ENCODE measurements around the gene NCK2.

NCK2 gene

GRCh38 chr2:105779394-105779793, 34.7 kb downstream of the NCK2 start:
- DNase-seq, result no peak

- no peak for DNase-seq
These were observed 35.9 kb downstream of the NCK2 start for GRCh38 chr2:105780606-105781005.

GRCh38 chr2:105781274-105781978, 36.7 kb downstream of the NCK2 start:
- no peak for DNase-seq

GRCh38 chr2:105782123-105782522, 37.4 kb downstream of the NCK2 start:
- DNase-seq, result no peak

- DNase-seq, result no peak
These were observed 37.9 kb downstream of the NCK2 start for GRCh38 chr2:105782646-105783045.

GRCh38 chr2:105783151-105783738, 38.5 kb downstream of the NCK2 start:
- DNase-seq, result no peak

GRCh38 chr2:105783972-105784371, 39.3 kb downstream of the NCK2 start:
- no peak for DNase-seq

GRCh38 chr2:105784589-105784988, 39.9 kb downstream of the NCK2 start:
- no peak for DNase-seq

- DNase-seq, result no peak
These were observed 40.6 kb downstream of the NCK2 start for GRCh38 chr2:105785095-105785847.

- DNase-seq, result no peak
These were observed 41.8 kb downstream of the NCK2 start for GRCh38 chr2:105786231-105787230.

- DNase-seq, result no peak
These were observed 42.9 kb downstream of the NCK2 start for GRCh38 chr2:105787376-105788318.

GRCh38 chr2:105788670-105789290, 44.1 kb downstream of the NCK2 start:
- no peak for DNase-seq

GRCh38 chr2:105789745-105790460, 45.2 kb downstream of the NCK2 start:
- no peak for DNase-seq

GRCh38 chr2:105790461-105791149, 45.9 kb downstream of the NCK2 start:
- no peak for DNase-seq

GRCh38 chr2:105791229-105791628, 46.5 kb downstream of the NCK2 start:
- DNase-seq, result no peak

GRCh38 chr2:105792561-105792960, 47.8 kb downstream of the NCK2 start:
- no peak for DNase-seq

- DNase-seq, result no peak
These were observed 48.7 kb downstream of the NCK2 start for GRCh38 chr2:105793196-105793975.

GRCh38 chr2:105794926-105795574, 50.3 kb downstream of the NCK2 start:
- peak; percentile 10 to 68 for DNase-seq

All from NCI-H2081 (cell line).